ENCODE results near the gene OR10J4.
"Not testable (repeated sequence)": the region's sequence is repeated elsewhere in the genome, so short reads cannot be mapped to it uniquely, and the experiment has no call there.

DNA sequence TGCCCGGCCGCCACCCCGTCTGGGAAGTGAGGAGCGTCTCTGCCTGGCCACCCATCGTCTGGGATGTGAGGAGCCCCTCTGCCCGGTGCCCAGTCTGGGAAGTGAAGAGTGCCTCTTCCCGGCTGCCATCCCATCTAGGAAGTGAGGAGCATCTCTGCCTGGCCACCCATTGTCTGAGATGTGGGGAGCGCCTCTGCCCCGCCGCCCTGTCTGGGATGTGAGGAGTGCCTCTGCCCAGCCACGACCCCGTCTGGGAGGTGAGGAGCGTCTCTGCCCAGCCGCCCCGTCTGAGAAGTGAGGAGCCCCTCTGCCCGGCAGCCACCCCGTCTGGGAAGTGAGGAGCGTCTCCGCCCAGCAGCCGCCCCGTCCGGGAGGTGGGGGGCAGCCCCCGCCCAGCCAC lies 17.6 kb downstream of the OR10J4 start:
- TF ChIP-seq CTCF (IDR thresholded peaks at IDR 0.05; ENCODE audit: low read depth, low read length); EZH2phosphoT487 (IDR thresholded peaks at IDR 0.05; ENCODE audit: low read depth): not testable (repeated sequence)
